GM18951 (cell line): ENCODE measurements around the gene REPIN1.

ENCODE experiments used
- POLR2A ChIP-seq: IDR thresholded peaks from 4 replicates; pipeline ENCODE4 v1.6.1; 2011; ENCODE audit warnings: mild to moderate bottlenecking; ENCODE audit not compliant: insufficient read length, insufficient read depth; ENCODE audit errors: extremely low read depth
- in situ Hi-C: fragments of 300-500 bp; cut with MboI; formaldehyde crosslinking; loops from one replicate; pipeline ENCODE4 v1.12.0; 2022; ENCODE audit warnings: low sequenced_read_pairs, mixed read lengths, inconsistent platforms; ENCODE audit not compliant: unreplicated experiment

Gene REPIN1

GRCh38 chr7:150388709-150389531, 20.3 kb downstream of the REPIN1 start:
- in situ Hi-C loops: no loop called here
- no peak for TF ChIP-seq POLR2A

DNA sequence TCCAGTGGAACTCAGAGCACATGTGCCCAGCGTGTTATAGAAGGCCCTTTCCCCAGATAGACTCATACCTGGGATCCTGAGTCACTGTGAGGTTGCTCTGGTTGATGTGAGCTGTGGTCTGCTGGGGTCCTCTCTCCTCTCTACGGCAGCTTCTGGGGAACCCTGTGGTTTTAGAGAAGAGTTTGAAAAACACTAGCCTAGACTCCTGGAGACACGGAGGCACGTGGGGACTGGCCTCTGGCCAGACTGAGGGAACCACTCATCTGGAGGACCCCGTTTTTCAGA, 20.9 kb downstream of the REPIN1 start:
- TF ChIP-seq POLR2A: no peak
- in situ Hi-C loops: no loop called here

- in situ Hi-C loops: no loop called here
- TF ChIP-seq POLR2A: no peak
These were observed 21.6 kb downstream of the REPIN1 start for GRCh38 chr7:150390205-150390604.

- in situ Hi-C loops: no loop called here
- TF ChIP-seq POLR2A: no peak
These were observed 24.7 kb downstream of the REPIN1 start for GRCh38 chr7:150393325-150393724.

- TF ChIP-seq POLR2A: no peak
- in situ Hi-C loops: no loop called here
These were observed 27.8 kb downstream of the REPIN1 start for GRCh38 chr7:150396426-150396825.

- no peak for TF ChIP-seq POLR2A
- in situ Hi-C loops: no loop called here
These were observed 28.2 kb downstream of the REPIN1 start for GRCh38 chr7:150396851-150397260.

DNA sequence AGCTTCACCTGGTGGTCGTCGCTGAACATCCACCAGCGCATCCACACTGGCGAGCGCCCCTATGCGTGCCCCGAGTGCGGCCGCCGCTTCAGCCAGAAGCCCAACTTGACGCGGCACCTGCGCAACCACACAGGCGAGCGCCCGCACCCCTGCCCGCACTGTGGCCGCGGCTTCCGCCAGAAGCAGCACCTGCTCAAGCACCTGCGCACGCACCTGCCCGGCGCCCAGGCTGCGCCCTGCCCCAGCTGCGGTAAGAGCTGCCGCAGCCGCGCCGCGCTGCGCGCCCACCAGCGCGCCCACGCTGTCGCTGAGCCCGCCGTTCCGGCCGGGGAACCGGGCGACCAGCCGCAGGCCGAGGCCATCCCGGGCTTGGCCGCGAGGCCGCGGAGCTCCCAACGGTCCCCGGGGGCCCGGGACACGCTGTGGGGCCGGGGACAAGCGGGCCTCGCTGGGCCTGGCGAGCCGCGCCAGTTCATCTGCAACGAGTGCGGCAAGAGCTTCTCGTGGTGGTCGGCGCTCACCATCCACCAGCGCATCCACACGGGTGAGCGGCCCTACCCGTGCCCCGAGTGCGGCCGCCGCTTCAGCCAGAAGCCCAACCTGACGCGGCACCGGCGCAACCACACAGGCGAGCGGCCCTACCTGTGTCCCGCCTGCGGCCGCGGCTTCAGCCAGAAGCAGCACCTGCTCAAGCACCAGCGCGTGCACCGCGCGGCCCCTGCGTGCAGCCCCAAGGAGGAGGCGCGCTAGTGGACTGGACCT, 28.9 kb downstream of the REPIN1 start:
- no peak for TF ChIP-seq POLR2A
- in situ Hi-C loops: no loop called here

GRCh38 chr7:150398108-150398964, 29.7 kb downstream of the REPIN1 start:
- TF ChIP-seq POLR2A: no peak
- in situ Hi-C loops: no loop called here

- in situ Hi-C loops: no loop called here
- TF ChIP-seq POLR2A: no peak
These were observed 30.3 kb downstream of the REPIN1 start for GRCh38 chr7:150398965-150399320.

DNA sequence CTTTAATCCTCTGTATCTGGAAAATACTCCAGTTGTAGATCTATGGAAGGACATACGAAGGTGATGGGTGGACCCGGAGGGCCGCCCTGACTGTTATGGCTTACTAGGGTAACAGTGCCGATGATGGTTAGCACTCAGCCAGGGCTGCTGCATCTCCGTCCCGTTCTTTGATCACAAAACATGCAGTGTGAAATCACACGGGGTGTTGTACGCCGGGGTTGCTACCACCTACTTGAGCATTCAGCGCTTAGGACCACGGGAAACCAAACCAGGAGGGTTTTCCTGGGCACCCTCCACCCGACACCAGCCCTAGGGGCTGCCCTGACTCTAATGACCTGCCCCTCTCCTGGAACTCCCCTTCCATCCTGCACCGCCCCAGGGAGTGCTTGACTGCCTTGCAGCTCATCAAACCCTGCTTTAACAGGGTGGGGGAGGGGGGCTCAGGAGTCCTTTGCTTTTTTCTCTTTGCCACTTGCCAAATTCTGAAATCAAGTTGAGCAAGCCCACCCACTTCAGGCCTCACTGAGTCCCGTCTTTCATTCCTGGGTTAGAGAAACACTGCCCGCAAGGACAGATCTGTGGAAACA, 30.9 kb downstream of the REPIN1 start:
- TF ChIP-seq POLR2A: no peak
- in situ Hi-C loops: no loop called here

- in situ Hi-C loops: no loop called here
- no peak for TF ChIP-seq POLR2A
These were observed 31.6 kb downstream of the REPIN1 start for GRCh38 chr7:150400008-150400787.

- TF ChIP-seq POLR2A: no peak
- in situ Hi-C loops: no loop called here
These were observed 32.3 kb downstream of the REPIN1 start for GRCh38 chr7:150400788-150401423.
